WTC11 (cell line): ENCODE results near the gene SLC2A4. TPM values are rescaled to one million over a fixed set of nuclear protein-coding genes. Genes with fewer than 3 reads are reported as not detected.

Source experiments
- CBFB ChIP-seq: sonication (generic); formaldehyde crosslinking; IDR thresholded peaks from 2 replicates; pipeline ENCODE4 v1.8.1; 2022; ENCODE audit warnings: mild to moderate bottlenecking, low read depth, missing genetic modification reagents
- ESRRA ChIP-seq: sonication (generic); formaldehyde crosslinking; IDR thresholded peaks from 2 replicates; pipeline ENCODE4 v1.8.1; 2022; ENCODE audit warnings: mild to moderate bottlenecking, missing genetic modification reagents, borderline replicate concordance
- NR2C2 ChIP-seq: sonication (generic); formaldehyde crosslinking; IDR thresholded peaks from 2 replicates; pipeline ENCODE4 v1.8.0; 2022; ENCODE audit warnings: mild to moderate bottlenecking, missing genetic modification reagents
- NR3C1 ChIP-seq: sonication (generic); formaldehyde crosslinking; conservative IDR thresholded peaks from 2 replicates; pipeline ENCODE4 v1.8.1; 2023; ENCODE audit warnings: low read depth, mild to moderate bottlenecking, missing genetic modification reagents
- OVOL2 ChIP-seq: fragments of 250-450 bp; sonication (Bioruptor Pico); IDR thresholded peaks from 2 replicates; pipeline ENCODE4 v1.9.0; 2021; ENCODE audit warnings: mild to moderate bottlenecking, borderline replicate concordance
- ZNF219 ChIP-seq: sonication (generic); formaldehyde crosslinking; IDR thresholded peaks from 2 replicates; pipeline ENCODE4 v1.8.0; 2023; ENCODE audit warnings: missing genetic modification reagents, mild to moderate bottlenecking, borderline replicate concordance
- ZNF232 ChIP-seq: sonication (generic); formaldehyde crosslinking; IDR thresholded peaks from 2 replicates; pipeline ENCODE4 v1.8.0; 2022; ENCODE audit warnings: mild to moderate bottlenecking, missing genetic modification reagents
- total RNA-seq: library from RNA; stranded (reverse); gene quantifications from 3 replicates; pipeline ENCODE4 v1.2.3, GENCODE V29; 2021
- TF ChIP-seq, protein P1 (sequence below): sonication (generic); formaldehyde crosslinking; IDR thresholded peaks from 2 replicates; pipeline ENCODE4 v1.8.0; 2023; ENCODE audit warnings: missing genetic modification reagents, mild to moderate bottlenecking, borderline replicate concordance
- TF ChIP-seq, protein P2 (sequence below): sonication (generic); formaldehyde crosslinking; IDR thresholded peaks from 2 replicates; pipeline ENCODE4 v1.8.1; 2022; ENCODE audit warnings: mild to moderate bottlenecking, missing genetic modification reagents, moderate library complexity, borderline replicate concordance
- TF ChIP-seq, protein P3 (sequence below): sonication (generic); formaldehyde crosslinking; IDR thresholded peaks from 2 replicates; pipeline ENCODE4 v1.8.0; 2022; ENCODE audit warnings: mild to moderate bottlenecking, missing genetic modification reagents
- TF ChIP-seq, protein P4 (sequence below): fragments of 250-450 bp; sonication (Bioruptor Pico); IDR thresholded peaks from 2 replicates; pipeline ENCODE4 v1.9.0; 2021; ENCODE audit warnings: mild to moderate bottlenecking
- TF ChIP-seq, protein P5 (sequence below): sonication (generic); formaldehyde crosslinking; IDR thresholded peaks from 2 replicates; pipeline ENCODE4 v1.8.0; 2022; ENCODE audit warnings: mild to moderate bottlenecking, missing genetic modification reagents
- TF ChIP-seq, protein P6 (sequence below): sonication (generic); formaldehyde crosslinking; IDR thresholded peaks from 2 replicates; pipeline ENCODE4 v1.8.0; 2022; ENCODE audit warnings: missing genetic modification reagents
- TF ChIP-seq, protein P7 (sequence below): sonication (generic); formaldehyde crosslinking; IDR thresholded peaks from 2 replicates; pipeline ENCODE4 v1.8.0; 2022; ENCODE audit warnings: mild to moderate bottlenecking, missing genetic modification reagents

The SLC2A4 gene
- total RNA-seq, 1 experiment from 2014 or later: 6.4 TPM

DNA sequence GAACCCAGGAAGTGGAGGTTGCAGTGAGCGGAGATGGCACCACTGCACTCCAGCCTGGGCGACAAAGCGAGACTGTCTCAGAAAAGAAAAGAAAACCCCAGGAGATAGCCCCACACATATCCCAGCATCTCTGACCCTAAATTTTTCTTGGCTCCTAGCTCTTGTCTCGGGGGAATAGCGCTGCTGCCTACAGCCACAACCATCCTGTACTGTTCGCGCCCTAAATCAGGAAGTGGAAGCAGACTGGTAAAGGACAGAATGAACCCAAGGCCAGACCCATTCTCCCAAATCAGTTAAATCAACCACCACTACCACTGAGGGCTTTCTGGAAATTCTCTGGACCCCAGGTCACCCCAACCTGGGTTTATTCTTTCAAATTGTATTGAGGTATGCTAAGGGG, 31.7 kb upstream of the SLC2A4 start (continued):
- TF ChIP-seq, protein P1, sequence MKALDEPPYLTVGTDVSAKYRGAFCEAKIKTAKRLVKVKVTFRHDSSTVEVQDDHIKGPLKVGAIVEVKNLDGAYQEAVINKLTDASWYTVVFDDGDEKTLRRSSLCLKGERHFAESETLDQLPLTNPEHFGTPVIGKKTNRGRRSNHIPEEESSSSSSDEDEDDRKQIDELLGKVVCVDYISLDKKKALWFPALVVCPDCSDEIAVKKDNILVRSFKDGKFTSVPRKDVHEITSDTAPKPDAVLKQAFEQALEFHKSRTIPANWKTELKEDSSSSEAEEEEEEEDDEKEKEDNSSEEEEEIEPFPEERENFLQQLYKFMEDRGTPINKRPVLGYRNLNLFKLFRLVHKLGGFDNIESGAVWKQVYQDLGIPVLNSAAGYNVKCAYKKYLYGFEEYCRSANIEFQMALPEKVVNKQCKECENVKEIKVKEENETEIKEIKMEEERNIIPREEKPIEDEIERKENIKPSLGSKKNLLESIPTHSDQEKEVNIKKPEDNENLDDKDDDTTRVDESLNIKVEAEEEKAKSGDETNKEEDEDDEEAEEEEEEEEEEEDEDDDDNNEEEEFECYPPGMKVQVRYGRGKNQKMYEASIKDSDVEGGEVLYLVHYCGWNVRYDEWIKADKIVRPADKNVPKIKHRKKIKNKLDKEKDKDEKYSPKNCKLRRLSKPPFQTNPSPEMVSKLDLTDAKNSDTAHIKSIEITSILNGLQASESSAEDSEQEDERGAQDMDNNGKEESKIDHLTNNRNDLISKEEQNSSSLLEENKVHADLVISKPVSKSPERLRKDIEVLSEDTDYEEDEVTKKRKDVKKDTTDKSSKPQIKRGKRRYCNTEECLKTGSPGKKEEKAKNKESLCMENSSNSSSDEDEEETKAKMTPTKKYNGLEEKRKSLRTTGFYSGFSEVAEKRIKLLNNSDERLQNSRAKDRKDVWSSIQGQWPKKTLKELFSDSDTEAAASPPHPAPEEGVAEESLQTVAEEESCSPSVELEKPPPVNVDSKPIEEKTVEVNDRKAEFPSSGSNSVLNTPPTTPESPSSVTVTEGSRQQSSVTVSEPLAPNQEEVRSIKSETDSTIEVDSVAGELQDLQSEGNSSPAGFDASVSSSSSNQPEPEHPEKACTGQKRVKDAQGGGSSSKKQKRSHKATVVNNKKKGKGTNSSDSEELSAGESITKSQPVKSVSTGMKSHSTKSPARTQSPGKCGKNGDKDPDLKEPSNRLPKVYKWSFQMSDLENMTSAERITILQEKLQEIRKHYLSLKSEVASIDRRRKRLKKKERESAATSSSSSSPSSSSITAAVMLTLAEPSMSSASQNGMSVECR (CRISPR knock-in tag): no peak
- TF ChIP-seq NR2C2 (no peak), ZNF219 (no peak), ZNF232 (CRISPR knock-in tag) (no peak), NR3C1 (no peak), ESRRA (CRISPR knock-in tag) (no peak), CBFB (CRISPR knock-in tag) (no peak), OVOL2 (no peak)
- TF ChIP-seq, protein P2, sequence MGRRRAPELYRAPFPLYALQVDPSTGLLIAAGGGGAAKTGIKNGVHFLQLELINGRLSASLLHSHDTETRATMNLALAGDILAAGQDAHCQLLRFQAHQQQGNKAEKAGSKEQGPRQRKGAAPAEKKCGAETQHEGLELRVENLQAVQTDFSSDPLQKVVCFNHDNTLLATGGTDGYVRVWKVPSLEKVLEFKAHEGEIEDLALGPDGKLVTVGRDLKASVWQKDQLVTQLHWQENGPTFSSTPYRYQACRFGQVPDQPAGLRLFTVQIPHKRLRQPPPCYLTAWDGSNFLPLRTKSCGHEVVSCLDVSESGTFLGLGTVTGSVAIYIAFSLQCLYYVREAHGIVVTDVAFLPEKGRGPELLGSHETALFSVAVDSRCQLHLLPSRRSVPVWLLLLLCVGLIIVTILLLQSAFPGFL: no peak
- TF ChIP-seq, protein P3, sequence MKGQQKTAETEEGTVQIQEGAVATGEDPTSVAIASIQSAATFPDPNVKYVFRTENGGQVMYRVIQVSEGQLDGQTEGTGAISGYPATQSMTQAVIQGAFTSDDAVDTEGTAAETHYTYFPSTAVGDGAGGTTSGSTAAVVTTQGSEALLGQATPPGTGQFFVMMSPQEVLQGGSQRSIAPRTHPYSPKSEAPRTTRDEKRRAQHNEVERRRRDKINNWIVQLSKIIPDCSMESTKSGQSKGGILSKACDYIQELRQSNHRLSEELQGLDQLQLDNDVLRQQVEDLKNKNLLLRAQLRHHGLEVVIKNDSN: no peak
- TF ChIP-seq, protein P4, sequence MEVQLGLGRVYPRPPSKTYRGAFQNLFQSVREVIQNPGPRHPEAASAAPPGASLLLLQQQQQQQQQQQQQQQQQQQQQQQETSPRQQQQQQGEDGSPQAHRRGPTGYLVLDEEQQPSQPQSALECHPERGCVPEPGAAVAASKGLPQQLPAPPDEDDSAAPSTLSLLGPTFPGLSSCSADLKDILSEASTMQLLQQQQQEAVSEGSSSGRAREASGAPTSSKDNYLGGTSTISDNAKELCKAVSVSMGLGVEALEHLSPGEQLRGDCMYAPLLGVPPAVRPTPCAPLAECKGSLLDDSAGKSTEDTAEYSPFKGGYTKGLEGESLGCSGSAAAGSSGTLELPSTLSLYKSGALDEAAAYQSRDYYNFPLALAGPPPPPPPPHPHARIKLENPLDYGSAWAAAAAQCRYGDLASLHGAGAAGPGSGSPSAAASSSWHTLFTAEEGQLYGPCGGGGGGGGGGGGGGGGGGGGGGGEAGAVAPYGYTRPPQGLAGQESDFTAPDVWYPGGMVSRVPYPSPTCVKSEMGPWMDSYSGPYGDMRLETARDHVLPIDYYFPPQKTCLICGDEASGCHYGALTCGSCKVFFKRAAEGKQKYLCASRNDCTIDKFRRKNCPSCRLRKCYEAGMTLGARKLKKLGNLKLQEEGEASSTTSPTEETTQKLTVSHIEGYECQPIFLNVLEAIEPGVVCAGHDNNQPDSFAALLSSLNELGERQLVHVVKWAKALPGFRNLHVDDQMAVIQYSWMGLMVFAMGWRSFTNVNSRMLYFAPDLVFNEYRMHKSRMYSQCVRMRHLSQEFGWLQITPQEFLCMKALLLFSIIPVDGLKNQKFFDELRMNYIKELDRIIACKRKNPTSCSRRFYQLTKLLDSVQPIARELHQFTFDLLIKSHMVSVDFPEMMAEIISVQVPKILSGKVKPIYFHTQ: no peak
- TF ChIP-seq, protein P5, sequence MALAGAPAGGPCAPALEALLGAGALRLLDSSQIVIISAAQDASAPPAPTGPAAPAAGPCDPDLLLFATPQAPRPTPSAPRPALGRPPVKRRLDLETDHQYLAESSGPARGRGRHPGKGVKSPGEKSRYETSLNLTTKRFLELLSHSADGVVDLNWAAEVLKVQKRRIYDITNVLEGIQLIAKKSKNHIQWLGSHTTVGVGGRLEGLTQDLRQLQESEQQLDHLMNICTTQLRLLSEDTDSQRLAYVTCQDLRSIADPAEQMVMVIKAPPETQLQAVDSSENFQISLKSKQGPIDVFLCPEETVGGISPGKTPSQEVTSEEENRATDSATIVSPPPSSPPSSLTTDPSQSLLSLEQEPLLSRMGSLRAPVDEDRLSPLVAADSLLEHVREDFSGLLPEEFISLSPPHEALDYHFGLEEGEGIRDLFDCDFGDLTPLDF: no peak
- TF ChIP-seq, protein P6, sequence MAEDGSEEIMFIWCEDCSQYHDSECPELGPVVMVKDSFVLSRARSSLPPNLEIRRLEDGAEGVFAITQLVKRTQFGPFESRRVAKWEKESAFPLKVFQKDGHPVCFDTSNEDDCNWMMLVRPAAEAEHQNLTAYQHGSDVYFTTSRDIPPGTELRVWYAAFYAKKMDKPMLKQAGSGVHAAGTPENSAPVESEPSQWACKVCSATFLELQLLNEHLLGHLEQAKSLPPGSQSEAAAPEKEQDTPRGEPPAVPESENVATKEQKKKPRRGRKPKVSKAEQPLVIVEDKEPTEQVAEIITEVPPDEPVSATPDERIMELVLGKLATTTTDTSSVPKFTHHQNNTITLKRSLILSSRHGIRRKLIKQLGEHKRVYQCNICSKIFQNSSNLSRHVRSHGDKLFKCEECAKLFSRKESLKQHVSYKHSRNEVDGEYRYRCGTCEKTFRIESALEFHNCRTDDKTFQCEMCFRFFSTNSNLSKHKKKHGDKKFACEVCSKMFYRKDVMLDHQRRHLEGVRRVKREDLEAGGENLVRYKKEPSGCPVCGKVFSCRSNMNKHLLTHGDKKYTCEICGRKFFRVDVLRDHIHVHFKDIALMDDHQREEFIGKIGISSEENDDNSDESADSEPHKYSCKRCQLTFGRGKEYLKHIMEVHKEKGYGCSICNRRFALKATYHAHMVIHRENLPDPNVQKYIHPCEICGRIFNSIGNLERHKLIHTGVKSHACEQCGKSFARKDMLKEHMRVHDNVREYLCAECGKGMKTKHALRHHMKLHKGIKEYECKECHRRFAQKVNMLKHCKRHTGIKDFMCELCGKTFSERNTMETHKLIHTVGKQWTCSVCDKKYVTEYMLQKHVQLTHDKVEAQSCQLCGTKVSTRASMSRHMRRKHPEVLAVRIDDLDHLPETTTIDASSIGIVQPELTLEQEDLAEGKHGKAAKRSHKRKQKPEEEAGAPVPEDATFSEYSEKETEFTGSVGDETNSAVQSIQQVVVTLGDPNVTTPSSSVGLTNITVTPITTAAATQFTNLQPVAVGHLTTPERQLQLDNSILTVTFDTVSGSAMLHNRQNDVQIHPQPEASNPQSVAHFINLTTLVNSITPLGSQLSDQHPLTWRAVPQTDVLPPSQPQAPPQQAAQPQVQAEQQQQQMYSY (CRISPR knock-in tag): no peak
- TF ChIP-seq, protein P7, sequence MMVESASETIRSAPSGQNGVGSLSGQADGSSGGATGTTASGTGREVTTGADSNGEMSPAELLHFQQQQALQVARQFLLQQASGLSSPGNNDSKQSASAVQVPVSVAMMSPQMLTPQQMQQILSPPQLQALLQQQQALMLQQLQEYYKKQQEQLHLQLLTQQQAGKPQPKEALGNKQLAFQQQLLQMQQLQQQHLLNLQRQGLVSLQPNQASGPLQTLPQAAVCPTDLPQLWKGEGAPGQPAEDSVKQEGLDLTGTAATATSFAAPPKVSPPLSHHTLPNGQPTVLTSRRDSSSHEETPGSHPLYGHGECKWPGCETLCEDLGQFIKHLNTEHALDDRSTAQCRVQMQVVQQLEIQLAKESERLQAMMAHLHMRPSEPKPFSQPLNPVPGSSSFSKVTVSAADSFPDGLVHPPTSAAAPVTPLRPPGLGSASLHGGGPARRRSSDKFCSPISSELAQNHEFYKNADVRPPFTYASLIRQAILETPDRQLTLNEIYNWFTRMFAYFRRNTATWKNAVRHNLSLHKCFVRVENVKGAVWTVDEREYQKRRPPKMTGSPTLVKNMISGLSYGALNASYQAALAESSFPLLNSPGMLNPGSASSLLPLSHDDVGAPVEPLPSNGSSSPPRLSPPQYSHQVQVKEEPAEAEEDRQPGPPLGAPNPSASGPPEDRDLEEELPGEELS (CRISPR knock-in tag): no peak
